Vagina (tissue), 2 donors: ENCODE results near the gene KCNH1. TPM values are rescaled to one million over a fixed set of nuclear protein-coding genes. Genes with fewer than 3 reads are reported as not detected.

Experiments
- DNase-seq, 2 donors: peaks; one replicate each; pipeline ENCODE4 v3.0.0-alpha.2; 2017; ENCODE audit errors: extremely low spot score in 2 of 2
- H3K27ac ChIP-seq: fragments of 200-600 bp; sonication (generic); one replicate; pipeline ENCODE4 v1.5.1; 2019
- H3K27me3 ChIP-seq: fragments of 200-600 bp; sonication (generic); one replicate; pipeline ENCODE4 v1.5.1; 2019
- H3K36me3 ChIP-seq, 2 donors: fragments of 200-600 bp; sonication (generic); one replicate each; pipeline ENCODE4 v1.5.1; 2017 to 2019
- H3K4me1 ChIP-seq: fragments of 200-600 bp; sonication (generic); one replicate; pipeline ENCODE4 v1.5.1; 2019
- H3K4me3 ChIP-seq, 2 donors: fragments of 200-600 bp; sonication (generic); 1 replicate in 1 of 2; 2 replicates in 1 of 2; pipeline ENCODE4 v1.5.1; 2016 to 2019
- H3K9me3 ChIP-seq: fragments of 200-600 bp; sonication (generic); one replicate; pipeline ENCODE4 v1.5.1; 2019
- CTCF ChIP-seq, 3 experiments: fragments of 450-650 bp in 2 of 3; fragments of 200-600 bp in 1 of 3; sonication (generic) in 1 of 3; IDR thresholded peaks; one replicate each; pipeline ENCODE4 v1.5.1; 2017 to 2019; ENCODE audit warnings: antibody characterized with exemption in 3 of 3, mild to moderate bottlenecking in 2 of 3, moderate library complexity in 2 of 3
- POLR2A ChIP-seq, 2 donors: fragments of 450-650 bp; IDR thresholded peaks; one replicate each; pipeline ENCODE4 v1.6.1; 2017; ENCODE audit warnings: antibody characterized with exemption in 2 of 2, mild to moderate bottlenecking in 2 of 2, moderate library complexity in 2 of 2
- POLR2AphosphoS5 ChIP-seq, 2 donors: sonication (generic); formaldehyde crosslinking; IDR thresholded peaks; one replicate each; pipeline ENCODE4 v1.9.0; 2017; ENCODE audit warnings: antibody characterized with exemption in 2 of 2, mild to moderate bottlenecking in 2 of 2, low read depth in 1 of 2; ENCODE audit not compliant: insufficient read depth in 1 of 2
- intact Hi-C: fragments of 100-400 bp; cut with DNase I; formaldehyde crosslinking; loops from one replicate; pipeline ENCODE4 v1.15.1; 2023
- total RNA-seq: library from RNA; depleted of rRNA; stranded (reverse); fragments of >200 nt; gene quantifications from one replicate; pipeline ENCODE4 v1.2.3, GENCODE V29; 2016

The KCNH1 gene
- total RNA-seq, 1 donor from 2014 or later, result 3.9 TPM

- Histone ChIP-seq H3K27me3 (no peaks in the 10 kb centered on the region), H3K9me3 (no peaks in the 10 kb centered on the region), H3K4me1 (no peaks in the 10 kb centered on the region), H3K27ac (no peak overlapping the region), H3K4me3 (no peak overlapping the region), H3K36me3 (no peaks in the 10 kb centered on the region)
- intact Hi-C loops, result no loop called here
- no peak for DNase-seq
- TF ChIP-seq POLR2A (IDR thresholded peaks at IDR 0.05), result no peak
- TF ChIP-seq CTCF (IDR thresholded peaks at IDR 0.05), result no peak
- no peak for TF ChIP-seq POLR2AphosphoS5 (IDR thresholded peaks at IDR 0.05; ENCODE audit: insufficient read depth in 1 of 2, low read depth in 1 of 2)
Measured at GRCh38 chr1:210898473-210898872, 235.5 kb downstream of the KCNH1 start.

- TF ChIP-seq POLR2A (IDR thresholded peaks at IDR 0.05) (no peak), CTCF (IDR thresholded peaks at IDR 0.05) (no peak), POLR2AphosphoS5 (IDR thresholded peaks at IDR 0.05; ENCODE audit: insufficient read depth in 1 of 2, low read depth in 1 of 2) (no peak)
- H3K36me3 ChIP-seq, result no peaks in the 10 kb centered on the region
- intact Hi-C loops, result no loop called here
- H3K27ac ChIP-seq, result no peak overlapping the region
- no peak for DNase-seq
- no peak overlapping the region for H3K4me3 ChIP-seq
- H3K9me3 ChIP-seq, result no peaks in the 10 kb centered on the region
- H3K27me3 ChIP-seq, result no peaks in the 10 kb centered on the region
- no peaks in the 10 kb centered on the region for H3K4me1 ChIP-seq
Measured at GRCh38 chr1:210883821-210884220, 250.1 kb downstream of the KCNH1 start.

- TF ChIP-seq POLR2AphosphoS5 (IDR thresholded peaks at IDR 0.05; ENCODE audit: insufficient read depth in 1 of 2, low read depth in 1 of 2), result no peak
- TF ChIP-seq POLR2A (IDR thresholded peaks at IDR 0.05), result no peak
- TF ChIP-seq CTCF (IDR thresholded peaks at IDR 0.05), result no peak
- Histone ChIP-seq H3K36me3 (no peaks in the 10 kb centered on the region), H3K9me3 (no peaks in the 10 kb centered on the region), H3K4me1 (no peaks in the 10 kb centered on the region), H3K4me3 (no peak overlapping the region), H3K27me3 (no peaks in the 10 kb centered on the region), H3K27ac (no peak overlapping the region)
- intact Hi-C loops, result no loop called here
- DNase-seq, result no peak
Measured at GRCh38 chr1:210882414-210883221, 251.3 kb downstream of the KCNH1 start.

GRCh38 chr1:210878564-210878963 is 255.4 kb downstream of the KCNH1 start:
- Histone ChIP-seq H3K4me1 (no peaks in the 10 kb centered on the region), H3K4me3 (no peak overlapping the region), H3K36me3 (no peaks in the 10 kb centered on the region), H3K9me3 (no peaks in the 10 kb centered on the region), H3K27ac (no peak overlapping the region), H3K27me3 (no peaks in the 10 kb centered on the region)
- DNase-seq, result no peak
- TF ChIP-seq POLR2AphosphoS5 (IDR thresholded peaks at IDR 0.05; ENCODE audit: insufficient read depth in 1 of 2, low read depth in 1 of 2) (no peak), CTCF (IDR thresholded peaks at IDR 0.05) (no peak), POLR2A (IDR thresholded peaks at IDR 0.05) (no peak)
- intact Hi-C loops, result no loop called here

GRCh38 chr1:210876275-210876674 is 257.7 kb downstream of the KCNH1 start:
- H3K9me3 ChIP-seq, result no peaks in the 10 kb centered on the region
- H3K27ac ChIP-seq, result no peak overlapping the region
- no peaks in the 10 kb centered on the region for H3K4me1 ChIP-seq
- no peak overlapping the region for H3K4me3 ChIP-seq
- no peak for DNase-seq
- intact Hi-C loops, result no loop called here
- no peak for TF ChIP-seq CTCF (IDR thresholded peaks at IDR 0.05)
- no peak for TF ChIP-seq POLR2AphosphoS5 (IDR thresholded peaks at IDR 0.05; ENCODE audit: insufficient read depth in 1 of 2, low read depth in 1 of 2)
- TF ChIP-seq POLR2A (IDR thresholded peaks at IDR 0.05), result no peak
- H3K27me3 ChIP-seq, result no peaks in the 10 kb centered on the region
- no peaks in the 10 kb centered on the region for H3K36me3 ChIP-seq
